Peyer's patch (tissue), 4 donors: ENCODE results near the gene BCL7B. TPM values are rescaled to one million over a fixed set of nuclear protein-coding genes. Genes with fewer than 3 reads are reported as not detected.
"Not testable (repeated sequence)": the region's sequence is repeated elsewhere in the genome, so short reads cannot be mapped to it uniquely, and the experiment has no call there.

Source experiments
- DNase-seq, 3 donors: peaks; one replicate each; pipeline ENCODE4 v3.0.0-alpha.2; 2017 to 2019
- H3K27ac ChIP-seq, 4 donors: fragments of 200-600 bp; sonication (generic); one replicate each; pipeline ENCODE4 v1.5.1; 2016 to 2019
- H3K27me3 ChIP-seq, 2 donors: fragments of 200-600 bp; sonication (generic); one replicate each; pipeline ENCODE4 v1.5.1; 2019
- H3K36me3 ChIP-seq, 3 donors: fragments of 200-600 bp; sonication (generic); one replicate each; pipeline ENCODE4 v1.5.1; 2016 to 2019
- H3K4me1 ChIP-seq, 4 donors: fragments of 200-600 bp; sonication (generic); one replicate each; pipeline ENCODE4 v1.5.1; 2016 to 2019
- H3K4me3 ChIP-seq, 4 donors: fragments of 200-600 bp; sonication (generic); 1 replicate in 3 of 4; 2 replicates in 1 of 4; pipeline ENCODE4 v1.5.1; 2016 to 2019; ENCODE audit warnings: mild to moderate bottlenecking in 1 of 4
- H3K9me3 ChIP-seq, 4 donors: fragments of 200-600 bp; sonication (generic); one replicate each; pipeline ENCODE4 v1.5.1; 2016 to 2019; ENCODE audit warnings: mild to moderate bottlenecking in 1 of 4
- POLR2A ChIP-seq, 2 donors: fragments of 450-650 bp; IDR thresholded peaks; one replicate each; pipeline ENCODE4 v1.5.1; 2017; ENCODE audit warnings: antibody characterized with exemption in 2 of 2, mild to moderate bottlenecking in 2 of 2, moderate library complexity in 2 of 2
- total RNA-seq, 4 donors: library from RNA; depleted of rRNA; stranded (reverse); fragments of >200 nt; gene quantifications; one replicate each; pipeline ENCODE4 v1.1.0, GENCODE V29; 2016
- TF ChIP-seq, protein P1 (sequence below), 6 experiments: fragments of 450-650 bp in 4 of 6; fragments of 200-600 bp in 2 of 6; sonication (generic) in 1 of 6; IDR thresholded peaks; one replicate each; pipeline ENCODE4 v1.5.1; 2017 to 2019; ENCODE audit warnings: antibody characterized with exemption in 6 of 6, mild to moderate bottlenecking in 3 of 6, moderate library complexity in 1 of 6

BCL7B gene
- total RNA-seq, 4 donors from 2014 or later: 63.5 to 73.4 (median 70.6) TPM

DNA sequence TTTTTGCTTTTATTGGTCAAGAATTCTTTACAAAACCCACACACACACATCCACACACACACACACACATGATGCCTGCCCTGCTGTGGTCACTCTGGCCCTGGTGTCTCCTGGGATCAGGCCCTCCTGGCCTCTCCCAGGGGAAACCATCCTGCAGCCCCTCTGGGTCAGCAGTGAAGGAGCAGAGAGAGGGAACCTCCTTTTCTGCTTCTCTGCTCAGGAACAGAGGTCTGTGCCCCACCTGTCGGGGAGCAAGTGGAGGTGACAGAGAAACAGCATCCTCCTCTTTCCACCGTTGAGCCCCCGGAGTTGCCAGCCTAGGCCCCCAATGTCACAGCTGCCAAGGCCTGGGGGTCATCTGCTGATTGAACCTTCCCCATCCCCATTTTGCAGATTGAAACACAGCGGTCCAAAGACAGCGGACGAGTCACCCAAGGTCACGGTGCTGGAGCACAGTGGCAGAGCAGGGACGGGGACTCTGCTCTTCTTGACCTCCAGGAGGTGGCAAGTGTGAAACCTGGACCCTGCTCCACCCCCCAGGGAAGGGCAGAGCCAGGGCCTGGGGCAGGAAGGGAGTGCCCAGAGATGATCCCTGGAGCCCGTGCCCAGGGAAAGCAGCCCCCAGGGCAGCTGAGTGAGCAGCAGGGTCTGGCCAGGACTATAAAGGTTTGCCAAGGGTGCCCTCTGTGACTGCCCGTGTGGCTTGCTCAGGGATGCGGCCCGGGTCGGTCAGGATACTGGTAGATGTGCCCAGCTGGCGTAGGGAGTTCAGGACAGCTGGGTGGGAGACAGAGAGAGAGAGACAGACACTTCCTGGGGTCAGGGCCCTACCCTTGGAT lies 35.9 kb upstream of the BCL7B start:
- Histone ChIP-seq H3K36me3 (peaks cover 0 to 9% (median 0%) of the 10 kb centered on the region in 3 donors), H3K4me3 (no peak overlapping the region), H3K9me3 (no peaks in the 10 kb centered on the region), H3K27me3 (no peaks in the 10 kb centered on the region), H3K27ac (no peak overlapping the region), H3K4me1 (no peaks in the 10 kb centered on the region)
- DNase-seq: no peak
- TF ChIP-seq, protein P1, sequence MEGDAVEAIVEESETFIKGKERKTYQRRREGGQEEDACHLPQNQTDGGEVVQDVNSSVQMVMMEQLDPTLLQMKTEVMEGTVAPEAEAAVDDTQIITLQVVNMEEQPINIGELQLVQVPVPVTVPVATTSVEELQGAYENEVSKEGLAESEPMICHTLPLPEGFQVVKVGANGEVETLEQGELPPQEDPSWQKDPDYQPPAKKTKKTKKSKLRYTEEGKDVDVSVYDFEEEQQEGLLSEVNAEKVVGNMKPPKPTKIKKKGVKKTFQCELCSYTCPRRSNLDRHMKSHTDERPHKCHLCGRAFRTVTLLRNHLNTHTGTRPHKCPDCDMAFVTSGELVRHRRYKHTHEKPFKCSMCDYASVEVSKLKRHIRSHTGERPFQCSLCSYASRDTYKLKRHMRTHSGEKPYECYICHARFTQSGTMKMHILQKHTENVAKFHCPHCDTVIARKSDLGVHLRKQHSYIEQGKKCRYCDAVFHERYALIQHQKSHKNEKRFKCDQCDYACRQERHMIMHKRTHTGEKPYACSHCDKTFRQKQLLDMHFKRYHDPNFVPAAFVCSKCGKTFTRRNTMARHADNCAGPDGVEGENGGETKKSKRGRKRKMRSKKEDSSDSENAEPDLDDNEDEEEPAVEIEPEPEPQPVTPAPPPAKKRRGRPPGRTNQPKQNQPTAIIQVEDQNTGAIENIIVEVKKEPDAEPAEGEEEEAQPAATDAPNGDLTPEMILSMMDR (IDR thresholded peaks at IDR 0.05): no peak
- no peak for TF ChIP-seq POLR2A (IDR thresholded peaks at IDR 0.05)

DNA sequence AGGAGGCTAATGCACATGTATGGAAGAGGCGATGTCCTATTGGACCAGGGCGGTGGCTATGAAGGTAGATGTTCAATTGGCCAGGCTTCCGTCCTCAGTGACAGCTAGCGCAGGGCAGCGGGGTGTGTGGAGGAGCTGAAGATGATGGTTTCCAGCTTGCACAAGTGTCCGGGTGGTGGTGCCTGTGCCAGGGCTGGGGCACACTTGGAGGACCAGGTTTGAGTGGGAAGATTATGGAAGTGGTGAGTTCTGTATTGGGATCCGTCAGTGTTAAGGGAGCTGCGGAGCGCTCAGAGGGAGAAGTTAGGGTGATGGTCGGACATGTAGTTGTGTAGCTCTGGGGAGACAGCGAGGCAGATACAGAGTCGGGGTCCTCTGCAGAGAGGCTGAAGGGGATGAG lies 29.4 kb upstream of the BCL7B start:
- no peak for TF ChIP-seq POLR2A (IDR thresholded peaks at IDR 0.05)
- TF ChIP-seq, protein P1 (IDR thresholded peaks at IDR 0.05): no peak
- peak overlapping the region in 1 of 4 donors; percentile 57 for H3K27ac ChIP-seq
- no peak overlapping the region for H3K4me3 ChIP-seq
- no peaks in the 10 kb centered on the region for H3K27me3 ChIP-seq
- no peak for DNase-seq
- no peaks in the 10 kb centered on the region for H3K36me3 ChIP-seq
- H3K4me1 ChIP-seq: peaks cover 0 to 4% (median 0%) of the 10 kb centered on the region in 4 donors
- H3K9me3 ChIP-seq: no peaks in the 10 kb centered on the region

DNA sequence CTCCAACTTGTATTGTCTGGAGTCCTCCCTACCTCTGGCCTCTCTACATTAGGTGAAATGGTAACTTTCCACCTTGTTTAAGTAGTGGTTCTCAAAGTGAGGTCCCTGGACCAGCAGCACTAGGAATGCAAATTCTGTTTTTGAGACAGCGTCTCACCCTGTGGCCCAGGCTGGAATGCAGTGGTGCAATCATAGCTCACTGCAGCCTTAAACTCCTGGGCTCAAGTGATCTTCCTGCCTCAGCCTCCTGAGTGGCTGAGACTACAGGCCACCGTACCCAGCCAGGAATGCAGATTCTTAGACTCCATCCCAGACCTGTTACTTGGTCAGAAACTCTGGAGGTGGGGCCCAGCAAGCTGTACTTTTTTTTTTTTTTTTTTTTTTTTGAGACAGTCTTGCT lies 27.7 kb upstream of the BCL7B start:
- Histone ChIP-seq H3K36me3 (no peaks in the 10 kb centered on the region), H3K4me1 (peaks cover 0 to 4% (median 0%) of the 10 kb centered on the region in 4 donors), H3K27me3 (no peaks in the 10 kb centered on the region), H3K9me3 (no peaks in the 10 kb centered on the region), H3K27ac (no peak overlapping the region), H3K4me3 (no peak overlapping the region)
- DNase-seq: no peak
- TF ChIP-seq POLR2A (IDR thresholded peaks at IDR 0.05): no peak
- TF ChIP-seq, protein P1 (IDR thresholded peaks at IDR 0.05): no peak

DNA sequence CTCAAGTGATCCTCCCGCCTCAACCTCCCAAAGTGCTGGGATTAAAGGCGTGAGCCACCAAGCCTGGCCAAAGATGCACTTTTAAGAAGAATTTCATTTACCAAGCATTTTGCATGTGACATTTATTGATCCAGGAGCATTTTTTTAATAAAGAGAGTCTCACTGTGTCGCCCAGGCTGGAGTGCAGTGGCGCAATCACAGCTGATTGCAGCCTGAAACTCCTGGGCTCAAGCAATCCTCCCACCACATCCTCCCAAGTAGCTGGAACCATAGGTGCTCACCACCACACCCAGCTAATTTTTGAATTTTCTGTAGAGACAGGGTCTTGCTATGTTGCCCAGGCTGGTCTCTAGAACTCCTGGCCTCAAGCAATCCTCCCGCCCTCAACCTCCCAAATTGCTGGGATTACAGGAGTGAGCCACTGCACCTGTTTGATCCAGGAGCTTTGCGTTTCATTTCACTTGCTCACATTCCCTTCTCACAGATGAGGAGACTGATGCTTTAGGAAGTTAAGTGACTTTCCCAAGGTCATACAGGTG lies 25.2 kb upstream of the BCL7B start:
- H3K27ac ChIP-seq: no peak overlapping the region
- no peaks in the 10 kb centered on the region for H3K9me3 ChIP-seq
- TF ChIP-seq, protein P1 (IDR thresholded peaks at IDR 0.05): no peak
- no peak for TF ChIP-seq POLR2A (IDR thresholded peaks at IDR 0.05)

DNA sequence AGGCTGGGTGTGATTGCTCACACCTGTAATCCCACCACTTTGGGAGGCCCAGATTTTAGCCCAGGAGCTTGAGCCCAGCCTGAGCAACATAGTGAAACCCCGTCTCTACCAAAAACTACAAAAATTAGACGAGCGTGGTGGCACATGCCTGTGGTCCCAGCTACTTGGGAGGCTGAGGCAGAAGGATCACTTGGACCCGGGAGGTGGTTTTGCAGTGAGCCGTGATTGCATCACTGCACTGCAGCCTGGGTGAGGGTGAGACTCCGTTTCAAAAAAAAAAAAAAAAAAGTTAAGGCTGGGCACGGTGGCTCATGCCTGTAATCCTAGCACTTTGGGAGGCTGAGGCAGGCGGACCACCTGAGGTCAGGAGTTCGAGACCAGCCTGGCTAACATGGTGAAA lies 23.5 kb upstream of the BCL7B start:
- peaks cover 0 to 23% (median 4%) of the 10 kb centered on the region in 4 donors for H3K4me1 ChIP-seq
- not testable (repeated sequence) for H3K4me3 ChIP-seq, H3K36me3 ChIP-seq, H3K27ac ChIP-seq, H3K9me3 ChIP-seq, DNase-seq, H3K27me3 ChIP-seq

More for the DNA sequence above, 25.2 kb upstream of the BCL7B start:
- Histone ChIP-seq H3K4me1 (peaks cover 0 to 6% (median under 1%) of the 10 kb centered on the region in 4 donors), H3K27me3 (no peaks in the 10 kb centered on the region), H3K36me3 (no peaks in the 10 kb centered on the region), H3K4me3 (no peak overlapping the region)
- no peak for DNase-seq
